SK-N-SH treated with all-trans-retinoic acid at 6 μM for 48 hours (cell line): ENCODE measurements around the gene TRIM59.

Experiments used
- ARNTL ChIP-seq: fragments of 450-650 bp; formaldehyde crosslinking; IDR thresholded peaks from 2 replicates; pipeline ENCODE4 v1.5.0; 2020; ENCODE audit warnings: low read depth, mild to moderate bottlenecking, moderate library complexity, borderline replicate concordance
- CREB5 ChIP-seq: fragments of 250-450 bp; sonication (Bioruptor Pico); IDR thresholded peaks from 2 replicates; pipeline ENCODE4 v1.5.1; 2020; ENCODE audit warnings: low read depth, mild to moderate bottlenecking, moderate library complexity
- ESRRG ChIP-seq: fragments of 250-450 bp; sonication (Bioruptor Pico); IDR thresholded peaks from 2 replicates; pipeline ENCODE4 v1.6.1; 2021; ENCODE audit warnings: mild to moderate bottlenecking
- PATZ1 ChIP-seq: fragments of 250-450 bp; sonication (Bioruptor Pico); IDR thresholded peaks from 2 replicates; pipeline ENCODE4 v1.8.0; 2020; ENCODE audit warnings: mild to moderate bottlenecking, moderate library complexity, borderline replicate concordance
- PPARA ChIP-seq: fragments of 250-450 bp; sonication (Bioruptor Pico); IDR thresholded peaks from 2 replicates; pipeline ENCODE4 v1.5.0; 2020; ENCODE audit warnings: mild to moderate bottlenecking, borderline replicate concordance
- RARB ChIP-seq: fragments of 250-450 bp; sonication (Bioruptor Pico); IDR thresholded peaks from 2 replicates; pipeline ENCODE4 v1.8.0; 2021; ENCODE audit warnings: mild to moderate bottlenecking, moderate library complexity
- TCF4 ChIP-seq: fragments of 250-450 bp; sonication (Bioruptor Pico); IDR thresholded peaks from 2 replicates; pipeline ENCODE4 v1.8.0; 2021; ENCODE audit warnings: mild to moderate bottlenecking, moderate library complexity, borderline replicate concordance
- TSHZ2 ChIP-seq: fragments of 250-450 bp; sonication (Bioruptor Pico); IDR thresholded peaks from 2 replicates; pipeline ENCODE4 v1.5.0; 2020; ENCODE audit warnings: mild to moderate bottlenecking, moderate library complexity
- ZC3H10 ChIP-seq: fragments of 250-450 bp; sonication (Bioruptor Pico); IDR thresholded peaks from 2 replicates; pipeline ENCODE4 v1.5.1; 2021; ENCODE audit warnings: mild to moderate bottlenecking, moderate library complexity
- ZFP3 ChIP-seq: fragments of 250-450 bp; sonication (Bioruptor Pico); IDR thresholded peaks from 2 replicates; pipeline ENCODE4 v1.5.0; 2020; ENCODE audit warnings: mild to moderate bottlenecking, moderate library complexity
- ZFP30 ChIP-seq: fragments of 450-650 bp; formaldehyde crosslinking; IDR thresholded peaks from 2 replicates; pipeline ENCODE4 v1.5.0; 2022; ENCODE audit warnings: mild to moderate bottlenecking, moderate library complexity
- ZNF565 ChIP-seq: fragments of 450-650 bp; formaldehyde crosslinking; conservative IDR thresholded peaks from 2 replicates; pipeline ENCODE4 v1.5.0; 2020; ENCODE audit warnings: low read depth, mild to moderate bottlenecking, moderate library complexity
- ZNF70 ChIP-seq: fragments of 450-650 bp; formaldehyde crosslinking; IDR thresholded peaks from 2 replicates; pipeline ENCODE4 v1.5.0; 2020; ENCODE audit warnings: mild to moderate bottlenecking, moderate library complexity
- ZNF8 ChIP-seq: fragments of 450-650 bp; formaldehyde crosslinking; IDR thresholded peaks from 2 replicates; pipeline ENCODE4 v1.5.0; 2020; ENCODE audit warnings: mild to moderate bottlenecking, moderate library complexity

- no peak for TF ChIP-seq ZFP30 (CRISPR knock-in tag)
- no peak for TF ChIP-seq ZFP3 (CRISPR knock-in tag)
- TF ChIP-seq TCF4 (CRISPR knock-in tag) = no peak
- no peak for TF ChIP-seq ZC3H10 (CRISPR knock-in tag)
- TF ChIP-seq PATZ1 (CRISPR knock-in tag) = no peak
- no peak for TF ChIP-seq ARNTL (CRISPR knock-in tag)
- no peak for TF ChIP-seq ZNF70 (CRISPR knock-in tag)
- no peak for TF ChIP-seq CREB5 (CRISPR knock-in tag)
- no peak for TF ChIP-seq PPARA
- TF ChIP-seq ZNF565 (CRISPR knock-in tag) = no peak
- no peak for TF ChIP-seq ESRRG (CRISPR knock-in tag)
- no peak for TF ChIP-seq RARB (CRISPR knock-in tag)
- no peak for TF ChIP-seq ZNF8 (CRISPR knock-in tag)
- no peak for TF ChIP-seq TSHZ2 (CRISPR knock-in tag)
Observed at GRCh38 chr3:160402221-160403027, 47.2 kb downstream of the TRIM59 start.
